ENCODE measurements around the gene RGS17.

GRCh38 chr6:153023977-153024708 lies 106.9 kb downstream of the RGS17 start:
- TF ChIP-seq, protein P1, sequence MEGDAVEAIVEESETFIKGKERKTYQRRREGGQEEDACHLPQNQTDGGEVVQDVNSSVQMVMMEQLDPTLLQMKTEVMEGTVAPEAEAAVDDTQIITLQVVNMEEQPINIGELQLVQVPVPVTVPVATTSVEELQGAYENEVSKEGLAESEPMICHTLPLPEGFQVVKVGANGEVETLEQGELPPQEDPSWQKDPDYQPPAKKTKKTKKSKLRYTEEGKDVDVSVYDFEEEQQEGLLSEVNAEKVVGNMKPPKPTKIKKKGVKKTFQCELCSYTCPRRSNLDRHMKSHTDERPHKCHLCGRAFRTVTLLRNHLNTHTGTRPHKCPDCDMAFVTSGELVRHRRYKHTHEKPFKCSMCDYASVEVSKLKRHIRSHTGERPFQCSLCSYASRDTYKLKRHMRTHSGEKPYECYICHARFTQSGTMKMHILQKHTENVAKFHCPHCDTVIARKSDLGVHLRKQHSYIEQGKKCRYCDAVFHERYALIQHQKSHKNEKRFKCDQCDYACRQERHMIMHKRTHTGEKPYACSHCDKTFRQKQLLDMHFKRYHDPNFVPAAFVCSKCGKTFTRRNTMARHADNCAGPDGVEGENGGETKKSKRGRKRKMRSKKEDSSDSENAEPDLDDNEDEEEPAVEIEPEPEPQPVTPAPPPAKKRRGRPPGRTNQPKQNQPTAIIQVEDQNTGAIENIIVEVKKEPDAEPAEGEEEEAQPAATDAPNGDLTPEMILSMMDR (IDR thresholded peaks at IDR 0.05): peak; percentile 62 to 75 (median 70)
- no peak for TF ChIP-seq POLR2A (IDR thresholded peaks at IDR 0.05)

All from uterus (tissue), 2 donors.